GM18951 (cell line): ENCODE measurements around the gene ZNF683.
"Not testable (repeated sequence)": the region's sequence is repeated elsewhere in the genome, so short reads cannot be mapped to it uniquely, and the experiment has no call there.

ENCODE experiments used
- POLR2A ChIP-seq: IDR thresholded peaks from 4 replicates; pipeline ENCODE4 v1.6.1; 2011; ENCODE audit warnings: mild to moderate bottlenecking; ENCODE audit not compliant: insufficient read length, insufficient read depth; ENCODE audit errors: extremely low read depth
- in situ Hi-C: fragments of 300-500 bp; cut with MboI; formaldehyde crosslinking; loops from one replicate; pipeline ENCODE4 v1.12.0; 2022; ENCODE audit warnings: low sequenced_read_pairs, mixed read lengths, inconsistent platforms; ENCODE audit not compliant: unreplicated experiment

Gene ZNF683

DNA sequence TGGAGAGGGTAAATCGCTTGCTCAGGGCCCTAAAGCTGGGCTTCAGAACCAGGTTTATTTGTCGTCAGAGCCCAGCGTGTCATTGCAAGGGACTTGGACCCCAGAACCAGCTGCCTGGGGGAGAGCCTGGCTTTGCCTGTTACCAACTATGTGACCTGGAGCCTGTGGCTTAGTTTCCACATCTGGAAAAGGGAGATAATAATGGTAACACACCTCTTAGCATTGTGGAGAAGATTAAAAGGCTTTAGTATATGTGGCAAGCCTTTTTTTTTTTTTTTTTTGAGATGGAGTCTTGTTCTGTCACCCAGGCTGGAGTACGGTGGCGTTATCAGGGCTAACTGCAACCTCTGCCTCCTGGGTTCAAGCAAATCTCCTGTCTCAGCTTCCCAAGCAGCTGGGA, 42.3 kb downstream of the ZNF683 start:
- no peak for TF ChIP-seq POLR2A
- in situ Hi-C loops = no loop called here

DNA sequence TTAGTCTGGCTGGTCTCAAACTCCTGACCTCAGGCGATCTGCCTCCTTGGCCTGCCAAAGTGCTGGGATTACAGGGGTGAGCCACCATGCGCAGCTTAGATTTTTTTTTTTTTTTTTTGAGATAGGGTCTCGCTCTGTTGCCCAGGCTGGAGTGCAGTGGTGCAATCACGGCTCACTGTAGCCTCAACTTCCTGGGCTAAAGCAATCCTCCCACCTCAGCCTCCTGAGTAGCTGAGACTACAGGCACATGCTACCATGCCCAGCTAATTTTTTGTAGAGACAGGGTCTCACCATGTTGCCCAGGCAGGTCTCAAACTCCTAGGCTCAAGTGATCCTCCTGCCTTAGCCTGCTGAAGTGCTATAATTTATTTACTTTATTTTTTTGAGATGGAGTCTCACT, 43.2 kb downstream of the ZNF683 start:
- in situ Hi-C loops = not testable (repeated sequence)

DNA sequence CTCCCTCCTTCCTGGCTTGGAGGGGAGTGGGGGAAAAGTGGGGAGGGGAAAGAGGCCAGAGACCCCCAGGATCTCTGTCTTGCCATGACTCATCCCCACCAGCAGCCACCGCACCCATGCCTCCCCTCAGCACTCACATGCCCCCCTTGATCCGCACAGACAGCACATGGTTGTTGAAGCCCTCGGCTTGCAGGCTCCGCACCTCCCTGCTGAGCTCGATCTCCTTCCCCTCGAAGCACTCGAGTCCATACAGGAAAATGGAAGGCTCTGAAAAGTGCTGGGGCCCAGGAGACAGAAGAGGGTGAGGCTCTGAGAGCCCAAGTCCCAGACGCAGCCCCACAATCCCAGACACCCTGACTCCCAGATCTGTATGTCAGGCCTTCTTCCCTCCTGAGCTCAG, 44.0 kb downstream of the ZNF683 start:
- in situ Hi-C loops = no loop called here
- TF ChIP-seq POLR2A = no peak

DNA sequence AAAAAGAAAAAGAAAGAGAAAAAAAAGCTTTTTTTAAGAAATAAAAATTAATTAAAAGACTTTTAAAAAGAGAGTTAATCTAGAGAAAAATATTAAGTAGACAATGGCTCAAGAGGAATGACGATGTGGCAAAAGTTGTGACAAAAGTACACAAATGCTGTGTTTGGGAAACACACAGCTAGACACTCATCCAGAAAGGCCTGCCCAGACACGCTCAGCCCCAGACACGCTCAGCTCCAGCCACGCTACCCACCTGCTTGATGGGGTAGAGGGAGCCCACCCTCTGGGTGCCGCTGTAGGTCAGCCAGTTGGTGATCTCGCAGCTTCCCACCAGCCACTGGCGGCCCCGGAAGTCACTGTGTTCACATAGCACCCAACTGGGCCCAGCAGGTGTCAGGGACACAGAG, 44.6 kb downstream of the ZNF683 start:
- in situ Hi-C loops = no loop called here
- no peak for TF ChIP-seq POLR2A

DNA sequence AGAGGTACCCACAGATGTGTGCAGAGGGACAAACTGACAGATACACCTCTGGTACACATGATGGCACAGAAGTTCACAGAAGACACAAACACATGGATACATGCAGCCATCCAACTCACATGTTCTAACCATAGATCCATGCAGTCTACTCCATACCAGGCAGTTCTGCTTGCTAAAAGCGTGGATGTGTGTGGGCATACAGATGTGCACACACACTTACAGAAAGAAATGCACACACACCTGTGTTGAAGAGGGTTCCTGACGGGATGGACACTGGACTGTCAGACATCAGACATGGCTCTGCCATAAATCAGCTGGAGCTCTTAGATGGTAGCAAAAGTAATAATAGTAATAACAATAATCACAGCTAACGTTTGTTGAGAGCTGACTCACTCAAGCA, 48.0 kb downstream of the ZNF683 start:
- in situ Hi-C loops = loop anchor here (5.0 kb wide), 1 partner anchor 37 kb away; no protein-coding TSS in a partner anchor
- no peak for TF ChIP-seq POLR2A

DNA sequence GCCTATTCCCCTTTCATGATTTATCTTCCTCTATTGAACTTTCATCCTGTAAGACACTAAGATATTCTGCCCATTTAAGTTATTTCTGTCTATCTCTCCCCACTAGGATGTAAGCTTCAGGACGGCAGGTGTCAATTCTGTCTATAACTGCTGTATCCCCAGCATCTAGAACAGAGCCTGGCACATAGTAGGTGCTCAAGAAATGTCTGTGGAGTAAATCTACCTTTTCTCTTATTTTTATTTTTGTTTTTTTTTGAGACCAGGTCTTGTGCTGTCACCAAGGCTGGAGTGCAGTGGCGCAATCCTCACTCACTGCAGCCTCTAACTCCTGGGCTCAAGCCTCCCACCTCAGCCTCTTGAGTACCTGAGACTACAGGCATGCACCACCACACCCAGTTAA, 49.2 kb downstream of the ZNF683 start:
- TF ChIP-seq POLR2A = no peak
- in situ Hi-C loops = loop anchor here (5.0 kb wide), 1 partner anchor 36 kb away; no protein-coding TSS in a partner anchor

DNA sequence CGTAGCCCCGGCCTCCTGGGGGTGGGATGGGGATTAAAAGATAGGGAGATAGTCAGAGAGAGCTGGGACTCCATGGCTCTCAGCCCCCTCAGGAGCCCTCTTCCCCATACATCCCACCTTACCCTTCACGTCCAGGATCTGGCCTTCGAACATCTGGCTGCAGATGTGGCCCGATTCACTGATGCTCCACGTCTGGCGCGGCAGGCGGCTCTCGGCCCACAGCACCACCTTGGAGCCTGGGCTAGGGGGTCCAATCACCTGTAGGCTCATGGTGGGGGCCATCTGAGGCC, 50.6 kb downstream of the ZNF683 start:
- in situ Hi-C loops = loop anchor here (5.0 kb wide), 1 partner anchor 35 kb away; no protein-coding TSS in a partner anchor

DNA sequence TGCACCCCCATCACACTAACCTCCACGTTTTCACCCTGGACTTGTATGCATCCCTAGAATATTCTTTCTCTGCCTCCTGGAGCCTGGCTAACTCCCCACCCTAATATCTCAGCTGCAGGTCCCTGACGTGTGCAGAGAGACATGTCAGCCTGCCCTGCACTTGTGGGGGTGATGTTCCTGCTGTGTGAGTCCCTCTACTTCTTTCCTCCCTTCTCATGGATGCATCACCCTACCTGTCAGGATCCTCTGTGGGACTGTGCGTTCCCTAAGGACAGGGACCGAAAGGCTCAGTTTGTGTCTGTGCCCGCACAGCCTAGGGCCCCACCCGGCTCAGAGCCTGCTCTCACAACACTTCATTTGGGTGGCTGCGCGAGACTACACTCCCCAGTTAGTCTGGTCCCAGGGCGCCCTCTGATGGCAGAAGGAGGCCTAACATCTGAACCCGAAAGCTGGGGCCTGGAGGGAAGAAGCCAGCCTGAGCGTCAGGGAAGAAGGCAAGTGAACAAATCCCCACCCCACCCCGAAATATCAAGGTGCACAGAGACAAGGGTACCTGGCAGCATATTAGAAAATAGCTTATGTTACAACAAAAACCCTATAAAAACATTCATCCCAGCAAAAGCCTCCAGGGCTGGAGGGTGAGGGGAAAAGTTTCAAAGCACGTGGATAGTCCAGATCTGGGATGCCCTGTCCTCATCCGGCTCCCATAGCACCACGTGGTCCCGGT, 51.1 kb downstream of the ZNF683 start:
- peak; percentile 18 for TF ChIP-seq POLR2A
- in situ Hi-C loops = loop anchor here (5.0 kb wide), 1 partner anchor 34 kb away; no protein-coding TSS in a partner anchor

More for the DNA sequence above, 50.6 kb downstream of the ZNF683 start:
- TF ChIP-seq POLR2A = no peak

DNA sequence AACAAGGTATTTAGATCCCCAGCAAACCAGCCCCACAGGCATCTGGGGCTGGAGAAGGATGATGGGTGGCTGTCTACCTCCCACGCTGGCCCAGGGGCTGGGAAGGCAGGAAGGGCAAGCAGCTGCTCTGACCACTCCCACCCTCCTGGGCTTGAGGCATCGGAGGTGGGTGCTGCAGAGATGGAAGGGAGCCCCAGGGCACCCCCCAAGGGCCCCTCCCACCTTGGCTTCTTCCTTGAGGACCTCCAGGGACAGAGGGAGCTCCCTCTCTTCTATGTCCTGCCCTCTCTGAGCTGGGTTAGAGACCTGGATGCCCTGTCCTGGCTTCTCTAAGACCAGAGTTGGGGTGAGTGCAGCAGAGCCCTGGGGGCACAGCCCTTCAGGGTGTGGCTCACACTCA, 51.7 kb downstream of the ZNF683 start:
- in situ Hi-C loops = loop anchor here (5.0 kb wide), 1 partner anchor 34 kb away; no protein-coding TSS in a partner anchor
- no peak for TF ChIP-seq POLR2A

DNA sequence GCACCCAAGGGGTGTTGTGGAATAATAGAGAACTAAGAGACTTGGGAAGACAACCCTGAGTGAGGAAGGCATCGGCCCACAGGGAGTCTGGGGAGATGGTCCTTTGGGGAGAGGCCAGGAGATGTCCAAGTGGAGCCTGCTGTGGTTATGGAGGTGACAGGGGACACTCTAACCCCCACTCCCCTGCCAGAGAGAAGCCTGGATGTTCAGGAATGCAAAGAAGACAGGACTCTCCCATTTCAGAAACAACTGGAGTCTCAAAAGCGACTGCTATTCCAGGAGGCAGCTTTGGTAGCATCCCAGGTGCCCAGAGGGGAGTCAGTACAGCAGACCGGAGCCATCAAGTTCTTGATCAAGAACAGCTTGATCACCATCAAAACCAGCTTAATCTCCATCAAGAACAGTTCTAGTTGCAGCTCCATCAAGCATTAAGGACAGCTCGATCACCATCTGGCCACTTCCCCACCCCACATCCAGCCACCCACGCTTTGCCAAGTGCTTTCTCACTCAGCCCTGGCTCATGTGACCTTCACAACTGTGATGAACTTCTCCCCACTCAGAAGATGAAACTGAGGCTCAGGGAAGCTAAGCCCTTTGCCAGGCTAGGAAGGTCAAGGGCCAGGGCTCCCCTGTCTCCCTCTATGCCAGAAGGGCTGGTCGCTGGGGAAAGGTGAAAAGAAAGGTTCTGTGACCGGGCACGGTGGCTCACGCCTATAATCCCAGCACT, 54.0 kb downstream of the ZNF683 start:
- no peak for TF ChIP-seq POLR2A
- in situ Hi-C loops = no loop called here

DNA sequence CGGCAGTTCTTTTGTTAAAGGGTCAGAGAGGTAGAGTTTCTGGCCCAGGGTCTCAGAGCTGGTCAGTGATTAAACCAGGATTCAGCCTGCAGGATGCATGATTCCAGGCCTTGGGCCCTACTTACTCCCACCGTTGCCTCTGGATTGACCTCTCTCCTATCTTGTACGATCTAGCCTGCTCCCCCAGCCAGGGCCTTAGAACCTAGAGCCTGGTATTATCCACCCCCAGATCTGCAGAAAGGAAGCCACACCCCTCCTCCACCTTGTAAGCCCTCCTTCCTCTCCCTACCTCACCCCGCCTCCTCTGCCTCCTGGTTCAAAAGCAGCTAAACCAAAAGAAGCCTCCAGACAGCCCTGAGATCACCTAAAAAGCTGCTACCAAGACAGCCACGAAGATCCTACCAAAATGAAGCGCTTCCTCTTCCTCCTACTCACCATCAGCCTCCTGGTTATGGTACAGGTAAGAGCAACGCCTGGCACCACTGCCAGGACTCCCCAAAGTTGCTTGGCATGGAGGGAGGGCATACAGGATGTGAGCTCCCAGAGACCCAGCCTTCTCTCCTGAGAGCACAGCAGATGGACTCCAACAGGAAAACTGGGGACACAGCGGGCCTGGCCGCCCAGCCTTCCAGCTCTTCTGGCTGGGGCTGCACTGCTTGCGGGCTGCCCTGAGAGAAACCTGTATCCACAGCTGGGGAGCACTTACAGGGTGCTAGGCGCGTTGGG, 54.8 kb downstream of the ZNF683 start, which contains the start of gene CD52:
Gene CD52, plus strand, starts transcription at position 347 of the 726 bp plus-strand sequence. Its CDS starts 60 bp downstream, at position 407.
- in situ Hi-C loops = no loop called here
- peak; percentile 82 for TF ChIP-seq POLR2A

DNA sequence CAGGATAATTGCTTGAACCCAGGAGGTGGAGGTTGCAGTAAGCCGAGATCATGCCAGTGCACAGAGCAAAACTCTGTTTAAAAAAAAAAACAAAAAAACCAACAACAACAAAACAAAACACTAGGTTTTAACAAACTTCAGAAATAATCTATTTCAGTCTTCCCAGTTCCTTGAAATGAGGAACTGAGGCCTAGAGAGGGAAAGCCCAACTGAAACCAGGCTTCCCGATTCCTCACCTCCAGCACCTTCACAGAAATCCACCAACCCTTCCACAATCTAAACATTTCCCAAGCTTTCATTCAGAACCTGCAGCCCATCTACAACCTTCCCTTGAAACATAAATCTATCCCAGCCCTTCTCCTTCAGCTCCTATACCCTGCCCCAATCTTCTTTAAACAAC, 55.4 kb downstream of the ZNF683 start:
- TF ChIP-seq POLR2A = no peak
- in situ Hi-C loops = no loop called here

DNA sequence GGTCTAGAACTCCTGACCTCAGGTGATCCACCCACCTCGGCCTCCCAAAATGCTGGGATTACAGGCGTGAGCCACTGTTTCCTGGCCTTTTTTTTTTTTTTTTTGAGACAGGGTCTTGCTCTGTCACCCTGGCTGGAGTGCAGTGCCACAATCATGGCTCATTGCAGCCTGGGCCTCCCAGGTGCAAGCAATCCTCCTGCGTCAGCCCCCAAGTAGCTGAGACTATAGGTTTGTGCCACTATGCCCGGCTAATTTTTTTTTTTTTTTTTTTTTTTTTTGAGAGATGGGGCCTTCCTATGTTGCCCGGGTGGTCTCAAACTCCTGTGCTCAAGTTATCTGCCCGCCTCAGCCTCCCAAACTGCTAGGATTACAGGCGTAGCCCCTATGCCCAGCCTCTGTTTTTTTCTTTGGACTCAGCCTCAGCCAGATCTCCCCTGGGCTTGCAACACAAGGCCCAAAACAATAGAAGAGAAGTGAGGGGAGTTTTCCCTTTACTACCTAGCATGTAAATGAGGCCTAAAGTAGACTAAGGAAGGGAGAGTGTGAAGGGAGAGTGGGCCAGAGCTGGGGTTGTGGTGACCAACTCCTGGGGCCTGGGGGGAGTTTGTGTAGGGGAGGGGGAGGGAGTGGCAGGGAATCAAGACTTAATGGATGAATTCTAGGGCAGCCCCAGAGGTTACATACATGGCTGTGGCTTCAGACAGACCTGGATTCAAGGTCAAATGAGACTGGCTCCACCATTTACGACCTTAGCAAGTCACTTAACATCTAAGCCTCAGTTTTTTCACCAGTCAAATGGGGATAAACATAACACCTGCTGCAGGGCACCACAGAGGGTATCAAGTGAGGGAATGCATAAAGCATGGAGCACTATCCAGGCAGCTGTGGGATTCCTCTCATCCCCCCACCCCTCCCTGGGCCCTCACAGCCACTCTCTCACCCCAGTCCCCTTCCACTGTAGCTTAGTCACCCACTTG, 56.4 kb downstream of the ZNF683 start:
- in situ Hi-C loops = no loop called here
- no peak for TF ChIP-seq POLR2A

DNA sequence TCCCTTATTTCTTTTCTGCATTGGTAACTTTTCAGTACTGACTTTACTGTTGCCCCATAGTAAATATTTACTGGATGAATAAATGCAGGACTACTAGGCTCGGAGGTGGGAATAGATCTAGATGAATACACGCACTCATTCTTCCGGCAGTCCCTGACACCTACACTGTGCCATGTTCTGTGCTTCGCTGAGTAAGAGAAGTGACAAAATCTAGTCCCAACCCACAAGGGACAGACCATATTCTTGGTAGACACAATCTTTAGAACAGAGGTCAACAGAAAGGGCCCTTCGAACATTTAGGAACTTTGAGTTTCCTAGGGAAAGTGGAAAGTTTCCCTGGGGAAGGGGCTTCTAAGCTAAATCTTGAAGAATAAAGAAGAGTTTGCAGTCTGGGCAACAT, 58.0 kb downstream of the ZNF683 start:
- in situ Hi-C loops = no loop called here
- no peak for TF ChIP-seq POLR2A
